HG03095 (cell line): ENCODE results near the gene KLRF1.

Source experiments
- ATAC-seq: cut with Tn5 transposase; IDR thresholded peaks from one replicate; pipeline ENCODE4 v1.9.1; 2021; ENCODE audit warnings: moderate library complexity; ENCODE audit not compliant: unreplicated experiment

The KLRF1 gene

DNA sequence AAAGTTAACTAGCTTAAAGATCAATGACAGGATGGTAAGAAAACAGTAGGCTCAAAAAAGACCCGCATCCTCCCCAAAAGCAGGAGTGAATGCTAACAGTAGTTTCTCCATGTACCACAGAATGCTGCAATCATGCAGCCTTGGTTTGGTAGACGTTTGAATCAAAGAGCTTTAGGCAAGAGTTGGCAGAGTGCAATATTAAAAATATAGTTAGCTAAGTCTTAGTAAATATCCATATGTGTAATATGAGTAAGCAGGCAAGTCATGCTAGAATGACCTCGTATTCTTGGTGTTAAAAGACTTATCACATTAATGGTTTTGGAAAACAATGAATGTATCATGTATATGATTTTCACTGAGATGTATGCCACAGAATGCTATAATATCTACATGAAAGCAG lies 18.8 kb upstream of the KLRF1 start:
- ATAC-seq = no peak

DNA sequence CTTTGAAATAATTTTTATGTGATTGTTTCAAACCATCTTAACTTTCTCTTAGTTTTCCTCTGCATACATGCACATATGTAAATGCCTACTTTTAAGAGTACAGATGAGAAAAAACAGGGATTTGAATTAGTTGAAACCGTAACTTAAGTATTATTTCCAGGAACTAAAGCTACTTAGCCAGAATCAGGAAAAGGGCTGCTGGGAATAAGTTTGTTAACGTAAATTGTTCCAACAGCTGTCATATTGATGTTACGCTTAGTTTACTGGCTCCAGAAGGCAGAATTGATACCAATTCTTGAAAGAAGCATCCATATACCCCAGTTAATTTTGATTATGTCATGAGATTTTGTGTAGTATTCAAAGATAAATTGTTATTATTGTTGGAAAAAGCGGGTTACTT lies 17.9 kb upstream of the KLRF1 start:
- ATAC-seq = no peak

DNA sequence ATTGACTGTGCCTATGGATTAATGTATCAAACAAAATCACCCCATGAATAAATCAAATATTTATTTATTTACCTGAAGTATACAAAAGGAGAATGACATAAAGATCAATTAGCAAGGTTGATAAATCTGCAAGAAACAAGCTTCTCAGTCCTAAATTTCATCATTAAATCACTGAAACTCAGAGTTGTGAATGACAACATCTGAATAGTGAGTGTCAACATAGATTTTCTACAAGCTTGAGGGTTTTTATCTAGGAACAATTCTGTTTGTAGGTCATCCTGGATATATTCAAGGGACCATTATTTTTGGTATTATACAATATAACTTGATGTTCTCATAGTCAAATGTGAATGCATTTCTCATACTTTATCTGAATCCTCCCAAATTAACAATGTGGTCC lies 17.4 kb upstream of the KLRF1 start:
- no peak for ATAC-seq

DNA sequence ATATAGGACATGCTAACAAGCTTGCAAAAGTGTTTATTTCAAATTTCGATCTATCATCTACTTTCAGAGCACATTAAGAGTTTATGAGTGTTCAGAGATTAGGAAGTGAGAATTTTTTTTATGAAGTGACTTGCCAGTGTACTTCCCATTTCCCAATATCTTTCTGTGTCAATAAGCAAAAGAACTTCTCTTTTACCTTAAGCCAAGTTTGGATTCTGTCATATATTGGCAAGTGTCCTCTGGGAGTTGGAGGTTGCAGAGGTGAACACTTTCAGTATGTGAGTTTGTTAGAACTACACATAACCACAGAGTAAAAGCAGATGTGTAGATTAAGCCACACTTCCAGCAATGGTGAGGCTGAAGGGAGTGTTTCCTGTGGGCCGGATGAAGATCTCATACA lies 16.6 kb upstream of the KLRF1 start:
- no peak for ATAC-seq

DNA sequence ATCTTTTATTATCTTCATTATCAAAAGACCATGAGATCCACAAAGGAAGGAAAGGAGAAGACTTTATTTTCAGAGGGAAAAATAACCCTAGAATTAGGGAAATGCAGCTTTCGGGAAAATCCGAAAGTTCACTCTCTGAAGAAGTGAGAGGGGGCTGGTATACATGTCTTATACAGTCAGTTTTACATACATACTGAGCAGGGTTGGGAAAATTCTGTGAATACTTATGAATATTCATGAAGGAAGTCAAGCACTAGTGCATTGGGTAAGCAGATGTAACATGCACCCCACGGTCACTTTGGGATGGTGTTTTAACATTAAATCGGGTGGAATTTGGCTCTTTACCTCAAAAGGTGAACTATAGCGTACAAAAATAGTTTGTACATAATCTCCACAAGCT lies 15.7 kb upstream of the KLRF1 start:
- ATAC-seq = no peak

DNA sequence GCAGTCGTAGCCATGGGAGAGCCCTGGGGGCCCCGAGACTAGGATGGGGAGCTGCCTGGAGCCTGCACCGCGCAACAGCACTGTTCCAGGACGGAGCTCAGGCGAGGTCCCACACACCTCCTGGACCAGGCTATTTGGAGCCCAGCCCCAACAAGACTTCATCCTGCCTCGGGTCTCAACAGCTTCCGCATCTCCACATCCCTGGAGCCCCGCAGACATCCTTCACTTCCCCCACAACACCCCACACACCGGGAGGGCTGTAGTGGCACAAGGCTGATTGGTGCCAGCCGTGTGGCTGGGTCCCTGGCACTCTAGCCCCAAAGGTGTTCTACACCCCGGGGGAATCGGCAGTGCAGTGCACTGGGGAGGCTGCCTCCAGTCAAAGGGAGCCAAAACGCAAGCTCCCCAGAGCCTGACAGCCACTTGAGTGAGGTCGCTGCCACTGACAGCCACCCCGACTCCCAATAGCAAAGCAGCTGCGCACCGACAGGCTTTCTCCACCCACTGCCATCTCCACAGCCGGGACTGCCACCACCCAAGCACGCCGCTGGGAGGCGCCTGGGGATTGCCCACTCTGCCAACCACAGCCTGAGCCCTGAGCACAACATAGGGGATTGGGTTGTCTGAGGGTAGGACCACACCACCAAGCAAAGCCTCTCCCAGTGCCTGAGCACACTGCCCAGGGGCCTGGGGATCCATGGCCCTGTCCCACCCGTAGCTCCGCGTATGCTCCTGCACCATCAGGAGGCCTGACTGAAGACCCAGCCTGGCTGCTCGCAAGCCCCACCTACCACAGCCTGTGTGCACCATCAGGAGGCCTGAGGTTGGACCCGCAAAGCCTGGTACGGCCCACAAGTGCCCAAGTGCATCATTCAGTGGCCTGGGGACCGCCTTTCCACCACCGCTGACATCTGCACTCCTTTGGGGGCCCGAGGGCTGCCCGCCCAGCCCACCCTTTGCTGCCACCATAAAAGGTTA lies 13.2 kb upstream of the KLRF1 start:
- peak; percentile 90 for ATAC-seq

DNA sequence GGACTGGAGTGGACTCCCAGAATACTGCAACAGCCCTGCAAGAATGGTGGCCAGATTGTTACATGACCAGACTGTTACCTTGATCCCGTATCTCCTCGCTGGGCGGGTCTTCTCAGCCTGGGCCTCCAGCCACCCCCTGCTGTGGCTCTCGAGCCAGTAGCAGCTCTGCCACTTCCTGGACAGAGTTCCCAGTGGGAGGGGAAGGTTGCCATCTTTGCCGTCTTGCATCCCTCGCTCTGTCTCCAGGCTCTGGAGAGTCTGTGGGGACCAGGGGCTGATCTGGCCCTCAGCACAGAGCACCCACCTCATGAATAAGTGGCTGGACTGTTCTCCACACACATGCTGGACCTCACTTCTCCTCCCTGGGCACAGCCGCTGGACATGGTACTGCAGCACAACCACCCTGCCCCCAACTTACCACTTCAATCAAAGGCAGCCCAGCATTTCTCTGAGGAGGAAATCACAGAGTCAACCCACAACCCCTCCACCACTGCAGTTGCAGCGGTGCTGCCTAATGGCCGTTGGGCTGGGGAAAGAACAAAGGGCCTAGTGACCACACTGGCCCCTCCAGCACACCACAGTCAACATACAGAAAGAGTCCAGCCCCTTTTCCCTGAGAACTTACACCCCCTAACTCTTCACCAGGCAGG lies 6.9 kb upstream of the KLRF1 start:
- no peak for ATAC-seq

DNA sequence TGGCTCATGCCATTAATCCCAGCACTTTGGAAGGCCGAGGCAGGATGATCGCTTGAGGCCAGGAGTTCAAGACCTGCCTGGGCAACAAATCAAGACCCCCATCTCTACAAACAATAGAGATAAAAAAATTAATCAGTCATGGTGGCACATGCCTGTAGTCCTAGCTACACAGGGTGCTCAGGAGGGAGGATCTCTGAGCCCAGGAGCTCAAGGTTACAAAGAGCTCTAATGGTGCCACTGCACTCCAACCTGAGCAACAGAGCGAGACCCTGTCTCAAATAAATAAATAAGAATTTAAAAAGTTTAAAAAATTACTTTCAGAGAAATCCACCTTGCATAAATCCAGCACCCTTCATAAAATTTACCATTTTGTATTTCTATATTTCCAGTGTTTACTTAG lies 2.2 kb downstream of the KLRF1 start:
- ATAC-seq = no peak

DNA sequence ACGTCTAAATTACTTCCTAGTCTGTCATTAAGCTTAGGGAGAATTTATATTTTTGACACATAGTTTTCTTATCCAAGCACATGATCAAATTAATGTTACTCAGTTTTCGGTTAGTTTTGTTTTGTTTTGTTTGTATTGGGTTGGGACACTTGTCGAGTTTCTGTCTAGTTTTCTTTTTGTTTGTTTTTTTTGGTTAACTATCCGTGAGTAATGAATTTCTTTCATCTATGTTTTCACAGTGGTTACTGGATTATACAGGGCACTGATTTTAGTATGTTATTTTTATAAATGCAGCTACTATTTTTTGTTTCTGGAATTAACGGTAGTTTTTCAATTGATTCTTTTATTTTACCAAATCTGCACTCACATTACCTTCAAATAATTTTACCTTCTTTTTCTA lies 2.7 kb downstream of the KLRF1 start:
- ATAC-seq = no peak

DNA sequence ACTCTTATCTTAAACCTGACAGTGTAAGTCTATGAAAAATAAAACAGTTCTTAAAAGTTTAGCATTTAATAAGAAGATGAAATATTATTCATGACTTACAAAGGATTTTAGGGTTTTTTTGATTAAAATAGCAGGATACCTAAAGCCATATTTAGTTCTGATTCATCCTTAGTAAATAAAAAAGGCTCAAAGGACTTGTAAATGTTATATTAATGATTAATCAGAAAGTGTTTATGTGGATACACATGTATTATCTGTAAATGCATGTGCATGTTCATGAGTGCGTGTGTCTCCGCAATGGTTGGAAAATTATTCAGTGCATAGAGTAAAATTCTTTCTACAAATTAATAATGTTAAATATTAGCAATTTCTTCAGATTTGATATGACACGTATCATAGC lies 4.4 kb downstream of the KLRF1 start:
- ATAC-seq = no peak

DNA sequence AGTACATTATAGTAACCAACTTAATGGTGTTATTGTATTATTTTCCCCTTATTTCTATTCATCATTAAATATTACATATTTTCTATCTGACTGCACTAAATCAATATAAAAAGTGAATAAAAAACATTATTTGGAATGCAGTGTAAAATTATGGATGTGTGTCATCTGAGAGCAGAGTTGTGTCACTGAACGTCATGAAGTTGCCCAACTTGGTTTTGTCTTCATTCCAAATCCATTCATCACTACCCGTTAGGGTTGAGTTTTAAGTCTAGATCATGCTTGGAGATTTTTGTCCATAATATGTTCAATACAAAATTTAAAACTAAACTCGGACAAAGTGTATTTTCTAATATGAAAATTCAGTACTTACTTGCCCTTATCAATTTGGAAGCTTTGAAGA lies 16.1 kb downstream of the KLRF1 start:
- ATAC-seq = no peak

DNA sequence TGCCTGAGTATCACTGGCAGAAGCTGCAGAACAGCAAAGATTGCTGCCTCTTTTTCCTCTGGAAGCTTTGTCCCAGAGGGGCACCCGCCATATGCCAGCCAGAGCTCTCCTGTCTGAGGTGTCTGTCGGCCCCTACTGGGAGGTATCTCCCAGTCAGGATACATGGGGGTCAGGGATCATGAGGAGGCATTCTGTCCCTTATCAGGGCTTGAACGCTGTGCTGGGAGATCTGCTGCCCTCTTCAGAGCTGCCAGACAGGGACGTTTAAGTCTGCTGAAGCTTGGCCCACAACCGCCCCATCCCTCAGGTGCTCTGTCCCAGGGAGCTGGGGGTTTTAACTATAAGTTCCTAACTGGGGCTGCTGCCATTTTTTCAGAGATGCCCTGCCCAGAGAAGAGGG lies 21.6 kb downstream of the KLRF1 start:
- ATAC-seq = no peak

DNA sequence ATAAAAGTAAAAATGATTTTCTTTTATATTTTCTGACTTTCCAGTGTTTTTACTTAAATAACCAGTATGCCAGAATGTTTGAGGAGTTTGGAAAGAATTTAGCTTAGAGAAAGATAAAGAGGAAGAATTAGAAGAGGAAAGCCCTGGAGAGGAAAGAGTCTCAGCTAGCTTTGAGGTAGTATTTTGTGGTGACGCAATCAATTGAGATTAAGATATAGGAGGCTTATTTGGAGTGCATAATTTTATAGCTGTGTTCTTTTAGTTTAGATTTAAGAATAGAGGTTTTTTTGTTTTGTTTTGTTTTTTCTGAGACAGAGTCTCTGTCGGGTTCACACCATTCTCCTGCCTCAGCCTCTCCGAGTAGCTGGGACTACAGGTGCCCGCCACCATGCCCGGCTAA lies 23.8 kb downstream of the KLRF1 start:
- ATAC-seq = no peak

DNA sequence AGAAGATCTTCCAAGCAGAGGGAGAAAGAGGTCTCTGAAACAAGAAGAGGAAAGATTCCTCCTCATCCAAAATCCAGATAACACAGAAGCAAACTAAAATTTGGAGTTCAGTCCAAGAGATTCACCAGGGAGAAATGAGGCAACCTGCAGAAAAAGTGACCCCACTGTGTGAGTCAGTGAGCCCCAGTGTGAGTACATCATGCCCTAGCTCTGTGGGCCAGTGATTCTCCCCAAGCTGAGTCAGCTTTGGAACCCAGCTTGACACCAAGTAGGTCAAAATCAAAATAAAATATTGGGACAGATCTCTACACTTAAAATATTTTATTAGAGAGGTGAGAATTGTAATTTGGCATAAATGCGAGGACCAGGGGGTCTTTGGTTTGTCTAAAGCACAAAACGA lies 24.6 kb downstream of the KLRF1 start:
- no peak for ATAC-seq

DNA sequence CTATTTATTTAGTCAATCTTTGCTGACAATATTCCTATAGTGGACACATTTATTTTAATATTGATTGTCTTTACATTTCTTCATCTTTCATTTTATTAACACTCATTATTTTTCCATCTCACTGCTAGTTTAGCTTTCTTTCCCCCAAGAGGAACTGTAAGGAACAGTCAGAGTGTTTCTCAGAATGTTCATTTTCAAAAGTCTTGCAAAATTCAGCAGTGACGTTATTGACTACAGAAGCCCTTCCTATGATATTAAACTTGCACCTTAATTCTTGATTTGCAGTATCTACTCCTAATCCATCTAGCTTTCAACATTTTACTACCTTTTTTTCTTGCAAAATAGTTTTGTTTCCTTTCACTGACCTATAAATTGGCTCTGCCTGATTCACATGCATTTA lies 28.9 kb downstream of the KLRF1 start:
- ATAC-seq = no peak

DNA sequence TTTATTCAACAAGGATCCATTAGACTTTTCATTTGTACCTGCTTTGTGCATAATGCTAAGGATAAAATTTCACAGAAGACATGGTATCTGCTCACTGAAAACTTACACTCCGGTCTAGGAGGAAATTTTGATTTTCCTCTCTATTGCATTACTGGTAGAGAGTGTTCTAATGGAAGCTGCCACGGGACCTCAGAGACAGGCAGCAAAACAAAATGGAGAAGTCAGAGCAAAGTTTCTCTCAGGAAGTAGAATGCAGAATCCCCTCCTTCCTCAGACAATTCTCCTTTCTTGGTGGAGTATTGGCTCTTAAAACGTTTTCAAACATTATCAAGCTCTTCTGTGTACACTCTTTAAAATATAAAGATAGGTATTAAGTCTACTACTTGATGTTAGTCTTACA lies 29.6 kb downstream of the KLRF1 start:
- ATAC-seq = no peak

DNA sequence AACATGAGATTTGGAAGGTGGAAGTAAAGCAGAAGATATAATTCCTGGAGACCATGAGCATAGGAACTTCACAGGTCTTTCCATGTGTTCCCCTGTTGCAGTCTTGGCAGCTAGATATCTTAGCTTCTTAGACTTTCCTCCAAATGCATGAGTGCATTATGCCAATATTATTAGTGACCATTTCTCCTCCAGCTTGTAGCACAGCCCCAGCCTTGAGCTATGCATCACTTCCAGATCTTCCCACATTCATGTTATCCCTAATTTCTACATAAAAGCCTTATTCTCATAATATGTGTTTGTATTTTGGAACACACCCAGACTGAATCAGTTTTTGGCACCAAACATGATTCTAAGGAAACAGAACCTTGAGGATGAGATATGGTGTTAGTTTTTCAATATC lies 30.9 kb downstream of the KLRF1 start:
- no peak for ATAC-seq

DNA sequence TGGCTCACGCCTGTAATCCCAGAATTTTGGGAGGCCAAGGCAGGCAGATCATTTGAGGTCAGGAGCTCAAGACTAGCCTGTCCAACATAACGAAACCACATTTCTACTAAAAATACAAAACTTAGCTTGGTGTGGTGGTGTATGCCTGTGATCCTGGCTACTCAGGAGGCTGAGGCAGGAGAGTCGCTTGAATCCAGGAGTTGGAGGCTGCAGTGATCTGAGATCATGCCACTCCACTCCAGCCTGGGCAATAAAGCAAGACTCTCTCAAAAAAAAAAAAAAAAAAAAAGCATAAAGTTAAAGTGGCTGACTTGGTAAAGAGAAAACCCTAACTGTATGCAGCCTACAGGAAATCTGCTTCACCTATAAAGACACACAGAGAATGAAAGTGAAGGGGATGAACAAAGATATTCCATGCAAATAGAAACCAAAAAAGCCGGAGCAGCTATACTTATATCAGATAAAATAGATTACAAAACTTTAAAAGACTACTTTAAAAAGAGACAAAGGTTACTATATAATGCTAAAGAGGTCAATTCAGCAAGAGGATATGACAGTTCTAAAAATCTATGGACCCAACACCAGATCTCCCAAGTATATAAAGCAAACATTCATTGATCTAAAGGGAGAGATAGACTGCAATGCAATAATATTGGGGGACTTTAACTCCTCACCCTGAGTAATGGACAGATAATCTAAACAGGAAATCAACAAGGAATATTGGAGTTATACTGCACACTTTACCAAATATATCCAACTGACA lies 37.8 kb downstream of the KLRF1 start:
- no peak for ATAC-seq

DNA sequence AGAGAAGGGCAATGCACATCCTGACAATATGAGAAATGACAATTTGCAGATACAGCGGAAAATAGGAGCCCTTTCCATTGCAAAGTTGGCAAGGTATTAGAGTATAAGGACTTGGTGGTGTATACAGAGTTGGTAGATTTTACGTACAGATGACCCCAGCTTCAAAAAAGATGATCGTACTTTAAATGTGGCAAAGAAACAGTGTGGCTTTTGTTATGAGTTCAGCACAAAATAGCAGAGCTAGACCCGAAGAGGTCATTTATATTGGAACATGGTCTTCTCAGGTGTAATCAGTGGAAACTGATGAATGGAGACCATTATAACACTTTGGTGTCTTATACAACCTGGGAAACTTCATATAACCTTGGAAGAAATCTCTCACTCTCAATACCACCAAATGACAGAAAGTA lies 39.6 kb downstream of the KLRF1 start:
- ATAC-seq = no peak

DNA sequence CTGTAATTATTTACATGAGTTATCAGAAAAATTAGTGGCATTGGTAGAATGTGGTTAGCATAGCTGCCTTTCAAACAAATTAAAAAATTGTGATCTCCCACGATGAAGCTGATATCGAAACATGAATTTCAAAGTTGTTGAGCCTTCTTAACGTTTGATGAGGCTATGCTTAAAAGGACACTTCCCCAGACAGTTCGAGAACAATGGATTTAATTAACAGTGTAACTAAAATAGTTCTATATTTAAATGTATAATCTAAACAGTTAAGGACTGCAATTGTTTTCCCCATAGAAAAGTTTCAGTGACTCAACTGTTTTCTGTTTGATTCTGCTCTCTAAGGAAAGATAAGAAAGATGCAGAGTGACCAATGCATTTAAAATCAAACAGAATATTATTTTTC lies 40.2 kb downstream of the KLRF1 start:
- no peak for ATAC-seq

DNA sequence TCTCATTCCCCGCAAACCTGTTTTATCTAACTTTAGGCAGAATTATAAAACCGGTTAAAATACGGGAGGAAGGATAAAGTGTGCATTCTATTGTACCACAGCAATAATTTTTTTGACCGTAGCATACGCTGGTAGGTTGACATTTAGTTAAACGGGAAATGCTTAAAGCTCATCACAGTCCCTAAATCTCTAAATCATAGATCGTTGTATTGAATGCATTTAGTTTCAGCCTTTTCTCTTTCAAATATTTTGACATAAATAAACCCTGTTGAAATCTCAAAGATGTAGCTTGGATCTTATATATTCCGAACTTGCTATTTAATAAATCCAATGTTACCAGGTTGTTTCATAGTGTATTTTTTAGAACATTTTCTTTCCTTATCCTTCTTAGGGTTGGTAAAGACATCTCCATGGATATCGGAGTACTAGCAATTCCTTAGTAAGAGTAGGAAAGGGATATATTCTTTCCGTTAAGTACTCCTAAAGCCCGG lies 41.1 kb downstream of the KLRF1 start:
- ATAC-seq = no peak

DNA sequence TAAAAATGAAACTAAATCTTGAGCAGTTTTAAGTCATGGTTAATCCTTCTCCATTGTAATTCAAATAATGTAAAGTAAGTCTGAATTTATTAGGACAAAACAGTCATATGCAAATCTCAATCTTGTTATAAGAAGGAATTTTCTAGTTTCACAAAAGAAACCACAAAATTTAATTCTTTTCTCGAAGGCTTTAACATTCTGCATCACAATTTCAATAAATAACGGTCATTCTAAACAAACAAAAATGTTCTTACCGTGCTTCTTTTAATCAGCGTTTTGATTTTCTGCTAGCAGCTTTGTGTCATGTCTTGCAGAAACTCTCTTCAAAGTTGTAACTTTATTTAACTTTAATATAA lies 41.6 kb downstream of the KLRF1 start:
- ATAC-seq = no peak
